Testis (tissue), 2 donors: ENCODE results near the gene LAG3.
"Not testable (repeated sequence)": the region's sequence is repeated elsewhere in the genome, so short reads cannot be mapped to it uniquely, and the experiment has no call there.

Experiments
- CTCF ChIP-seq, 3 experiments: fragments of 450-650 bp in 2 of 3; fragments of 200-600 bp in 1 of 3; sonication (generic) in 1 of 3; IDR thresholded peaks; one replicate each; pipeline ENCODE4 v1.5.1; 2016 to 2019; ENCODE audit warnings: antibody characterized with exemption in 3 of 3, mild to moderate bottlenecking in 2 of 3, moderate library complexity in 1 of 3
- POLR2A ChIP-seq: fragments of 450-650 bp; IDR thresholded peaks from one replicate; pipeline ENCODE4 v1.6.1; 2017; ENCODE audit warnings: antibody characterized with exemption, mild to moderate bottlenecking, moderate library complexity

- TF ChIP-seq POLR2A; CTCF (IDR thresholded peaks at IDR 0.05): not testable (repeated sequence)
Observed at GRCh38 chr12:6742080-6742479, 30.2 kb upstream of the LAG3 start.
